NCI-H226 (cell line): Measurements from ENCODE around the gene RXRB.

Experiments used
- DNase-seq: peaks from one replicate; pipeline ENCODE4 v3.0.0-alpha.2; 2015

Gene RXRB

DNA sequence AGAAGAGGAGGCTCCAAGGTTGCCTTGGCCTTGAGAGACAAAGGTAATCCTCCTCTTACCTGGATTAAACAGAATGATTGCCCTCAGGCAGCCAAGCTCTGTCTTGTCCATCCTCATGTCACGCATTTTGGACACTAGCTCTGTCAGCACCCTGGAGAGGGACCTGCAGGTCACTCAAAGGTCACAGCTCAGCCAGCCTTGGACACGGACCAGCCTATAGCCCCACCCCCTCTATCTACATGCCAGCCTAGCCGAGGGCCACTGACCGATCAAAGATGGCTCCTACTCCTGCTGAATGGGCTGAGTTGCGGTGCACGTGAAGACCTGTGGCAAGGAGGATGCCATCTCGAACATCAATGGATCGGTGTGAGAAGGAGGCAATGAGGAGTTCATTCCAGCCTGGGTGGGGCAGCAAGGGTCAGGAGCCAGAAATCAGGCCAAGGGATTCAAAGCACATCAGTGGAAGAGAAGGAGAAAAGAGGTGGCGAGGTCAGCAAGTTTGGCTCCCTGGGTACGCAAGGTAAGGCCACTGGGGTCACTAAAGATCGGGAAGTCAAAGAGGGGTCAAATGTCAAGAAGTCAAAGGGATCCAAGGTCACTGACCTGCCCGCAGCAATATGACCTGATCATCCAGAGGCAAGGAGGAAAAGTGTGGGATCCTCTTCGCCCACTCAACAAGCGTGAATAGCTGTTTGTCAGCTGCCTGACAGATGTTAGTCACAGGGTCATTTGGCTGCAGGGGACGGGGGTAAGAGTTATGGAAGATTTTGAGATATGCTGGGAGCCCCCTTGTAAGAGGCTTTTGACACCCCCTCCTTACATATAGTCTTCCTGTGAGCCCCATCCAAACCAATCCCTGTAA lies 4.9 kb downstream of the RXRB start:
- DNase-seq: no peak

DNA sequence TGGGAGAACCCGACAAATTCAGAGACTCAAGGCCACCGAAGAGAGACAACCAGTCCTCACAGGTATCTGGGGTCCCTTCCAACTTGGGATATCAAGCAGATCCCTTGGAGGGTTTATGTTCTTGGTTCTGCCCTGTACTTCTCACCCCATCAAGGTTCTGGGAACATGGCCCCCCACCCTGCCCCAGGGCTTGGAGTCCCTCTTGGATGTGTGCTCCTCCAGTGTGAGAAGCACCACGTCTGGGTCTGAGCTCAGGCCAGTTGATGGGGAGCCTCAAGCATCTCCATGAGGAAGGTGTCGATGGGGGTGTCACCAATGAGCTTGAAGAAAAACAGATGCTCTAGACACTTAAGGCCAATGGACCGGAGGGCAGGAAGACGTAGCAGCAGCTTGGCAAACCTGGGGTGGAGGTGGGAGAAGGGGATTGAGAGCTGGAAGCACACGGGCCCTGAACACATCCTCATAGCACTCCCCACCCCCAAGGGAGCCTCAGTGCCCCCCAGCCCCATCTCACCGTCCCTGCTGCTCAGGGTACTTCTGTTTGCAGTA lies 6.0 kb downstream of the RXRB start:
- DNase-seq: no peak

DNA sequence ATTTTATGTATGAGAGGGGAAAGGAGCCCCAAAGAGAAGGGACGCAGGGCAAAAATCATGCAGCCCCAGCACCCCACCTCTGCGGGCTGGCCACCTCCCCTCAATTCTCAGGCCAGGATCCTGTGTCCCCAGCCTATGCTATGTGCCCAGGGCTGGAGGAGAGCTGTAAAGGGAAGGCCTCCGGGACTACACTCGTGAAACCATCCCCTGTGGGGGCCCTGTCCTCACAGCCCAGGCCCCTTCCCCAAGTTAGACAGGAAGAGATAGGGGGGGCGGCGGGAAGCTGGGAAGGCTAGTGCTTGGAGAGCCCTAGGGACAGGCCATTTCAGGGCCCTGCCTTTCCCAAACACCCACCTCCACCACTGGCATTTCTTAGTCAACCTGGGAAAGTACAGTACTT lies 6.8 kb downstream of the RXRB start:
- DNase-seq: no peak

DNA sequence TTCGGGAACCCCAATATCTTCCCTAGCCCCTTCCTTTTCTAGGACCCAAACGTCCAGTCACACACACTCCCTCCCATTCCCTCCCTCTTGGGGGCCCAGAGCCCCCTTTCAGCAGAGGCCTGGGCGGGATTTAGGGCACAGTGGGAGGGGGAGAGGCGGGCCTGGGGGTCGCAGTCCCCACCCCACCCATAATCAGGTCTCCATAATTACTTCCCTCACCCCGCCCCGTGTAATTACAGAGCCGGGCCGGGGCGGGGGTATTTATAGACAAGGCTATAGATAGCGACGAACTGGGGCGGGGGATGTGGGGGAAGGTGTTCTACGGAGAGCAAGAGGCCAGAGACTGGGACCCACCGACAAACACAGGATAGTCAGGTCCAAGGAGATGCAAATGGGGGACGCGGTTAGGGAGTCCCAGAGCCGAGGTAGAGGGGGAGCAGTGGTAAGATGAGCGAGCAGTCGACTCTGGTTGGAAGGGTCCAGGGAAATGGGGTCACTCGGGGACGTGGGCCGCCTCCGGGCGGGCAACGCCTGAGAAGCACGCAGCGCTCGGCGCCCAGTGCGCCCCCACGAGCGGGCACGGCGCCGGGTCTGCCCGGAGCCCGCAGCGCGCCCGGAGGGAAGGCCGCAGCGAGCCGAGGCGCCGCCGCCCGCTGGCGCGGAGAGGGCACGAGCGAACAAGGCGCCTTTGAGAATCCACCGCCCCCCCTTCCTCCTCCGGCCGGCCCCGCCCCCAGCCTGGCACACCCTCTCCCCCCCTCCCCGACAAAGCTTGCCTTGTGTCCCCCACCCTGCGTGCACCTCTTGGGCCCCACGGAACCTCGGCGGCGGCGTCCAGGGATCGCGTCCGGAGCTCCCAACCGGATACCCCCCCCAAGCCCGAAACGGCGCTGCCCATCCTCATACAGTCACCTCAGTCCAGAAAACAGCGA lies 7.5 kb downstream of the RXRB start:
- DNase-seq: no peak

DNA sequence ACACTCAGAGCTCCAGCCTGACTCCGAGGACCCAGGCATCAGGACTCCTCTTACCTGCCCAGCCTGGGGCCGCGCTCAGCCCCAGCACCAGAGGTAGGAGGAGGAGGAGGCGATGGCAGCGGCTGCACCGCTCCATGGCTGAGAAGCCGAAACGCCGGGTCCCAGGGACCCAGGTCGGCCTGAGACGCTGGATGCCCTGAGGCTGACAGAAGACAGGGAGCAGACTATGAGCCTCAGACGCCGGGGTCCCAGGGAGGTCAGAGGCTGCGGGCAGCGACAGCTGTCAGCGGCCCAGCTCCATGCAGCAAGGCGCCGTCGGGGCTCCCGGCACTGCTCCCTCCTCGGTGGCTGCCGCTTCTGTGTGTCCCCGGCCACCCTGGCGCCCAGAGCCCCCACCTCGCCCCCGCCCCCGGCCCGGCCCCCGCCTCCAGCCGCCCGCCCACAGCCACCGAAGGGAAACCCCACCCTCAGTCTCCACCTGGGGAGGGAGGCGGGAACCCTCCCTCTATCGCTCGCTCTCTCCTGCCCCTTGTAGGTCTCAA lies 8.3 kb downstream of the RXRB start, which contains the start of gene COL11A2:
TSS of gene COL11A2 (minus strand) at position 363 of the 542 bp plus-strand sequence. CDS start at position 136, 227 bp downstream.
- DNase-seq: no peak

DNA sequence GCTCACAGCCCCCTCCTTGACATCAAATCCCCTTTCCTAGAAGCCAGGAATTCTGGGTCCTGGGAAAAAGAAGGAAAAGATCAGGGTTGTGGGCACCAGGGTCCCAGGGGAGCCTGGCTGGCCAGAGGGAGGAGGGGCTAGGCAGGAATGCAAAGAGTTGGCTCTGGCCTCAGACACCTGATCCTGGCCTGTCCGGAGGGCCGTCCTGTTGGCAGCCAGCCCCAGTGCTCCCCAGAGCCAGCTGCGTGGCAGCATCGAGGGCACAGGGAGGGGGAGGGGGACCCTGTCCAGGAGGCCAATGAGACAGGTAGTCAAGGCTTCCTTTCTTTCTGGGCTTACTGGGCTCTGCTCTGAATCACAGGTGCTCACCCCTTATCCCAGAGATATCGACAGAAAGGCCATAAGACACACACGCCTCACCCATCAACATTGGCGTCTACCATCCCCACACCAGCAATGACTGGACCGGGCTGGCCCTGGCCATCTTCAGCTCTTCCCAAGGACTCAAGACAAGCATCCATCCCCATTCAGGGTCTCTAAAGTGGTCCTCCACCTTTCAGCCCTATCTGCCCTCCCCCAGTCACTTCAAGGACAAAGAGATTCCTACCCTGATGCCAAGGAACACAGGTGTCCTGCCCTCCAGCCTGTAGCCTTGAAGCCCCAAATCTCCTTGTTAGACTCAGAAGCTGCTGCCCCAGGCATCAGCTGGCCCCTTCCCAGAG lies 8.9 kb downstream of the RXRB start:
- no peak for DNase-seq

DNA sequence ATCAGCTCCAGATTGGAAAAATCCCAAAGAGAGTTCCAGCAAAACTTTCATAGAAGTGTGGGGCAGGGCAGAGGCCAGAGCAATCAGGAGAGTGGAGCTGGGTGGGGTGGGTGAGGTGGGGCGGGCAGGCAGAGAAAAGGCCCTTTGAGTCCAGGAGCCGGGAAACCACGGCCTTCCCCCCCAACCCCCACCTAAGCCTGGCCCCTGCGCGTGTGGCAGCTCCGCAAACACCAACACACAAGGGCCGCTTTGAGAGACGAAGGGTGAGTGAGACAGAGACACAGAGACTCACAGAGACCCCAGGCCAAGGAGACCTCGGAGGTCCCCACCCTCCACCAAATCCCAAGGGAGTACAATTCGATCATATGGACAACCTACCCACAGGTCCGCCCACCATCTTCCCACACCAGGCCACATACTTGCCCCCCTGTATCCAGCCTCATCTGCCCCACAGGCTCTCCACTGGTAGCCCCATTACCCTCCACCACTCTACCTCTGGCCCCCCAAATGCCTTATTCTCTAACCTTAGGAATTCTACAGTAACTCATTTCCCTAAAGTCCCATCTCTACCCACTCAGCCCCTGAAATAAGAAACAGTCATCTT lies 9.9 kb downstream of the RXRB start:
- DNase-seq: no peak

DNA sequence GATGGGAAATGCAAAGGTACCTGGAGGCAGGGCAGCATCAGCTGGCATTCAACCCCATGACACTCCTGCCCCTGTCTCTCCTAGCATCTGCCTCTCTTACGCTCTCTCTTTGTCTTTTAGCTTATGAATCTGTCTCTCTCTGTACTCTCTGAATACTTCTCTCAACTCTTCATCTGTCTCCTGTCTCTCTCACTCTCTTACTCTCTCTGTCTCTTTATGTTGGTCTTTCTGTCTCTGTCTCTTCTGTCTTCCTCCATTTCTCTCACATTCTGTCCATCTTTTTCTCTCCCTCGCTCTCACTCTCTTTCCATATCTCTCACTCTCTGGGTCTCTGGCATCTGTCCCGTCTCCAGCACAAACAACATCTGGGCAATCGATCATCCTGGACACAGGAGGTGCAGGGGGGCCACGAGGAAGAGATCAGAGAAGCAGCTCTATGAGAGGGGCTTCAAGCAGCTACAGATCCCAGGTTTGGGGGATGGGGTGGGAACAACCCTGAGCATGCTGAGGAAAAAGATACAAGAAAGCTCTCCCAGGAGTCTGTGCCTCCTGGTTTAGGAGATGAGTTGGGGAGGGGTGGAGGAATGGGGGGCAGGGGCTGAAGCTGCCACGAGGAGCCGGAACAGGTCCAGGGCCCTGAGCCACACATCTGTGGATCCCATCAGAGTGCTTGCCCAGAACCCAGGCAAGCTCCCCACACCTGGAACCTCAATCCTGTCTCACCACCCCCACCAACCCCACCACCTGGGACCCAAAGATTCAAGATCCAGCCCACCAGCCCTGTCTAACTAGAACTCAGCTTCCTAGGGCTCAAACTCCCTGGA lies 10.6 kb downstream of the RXRB start:
- DNase-seq: no peak

DNA sequence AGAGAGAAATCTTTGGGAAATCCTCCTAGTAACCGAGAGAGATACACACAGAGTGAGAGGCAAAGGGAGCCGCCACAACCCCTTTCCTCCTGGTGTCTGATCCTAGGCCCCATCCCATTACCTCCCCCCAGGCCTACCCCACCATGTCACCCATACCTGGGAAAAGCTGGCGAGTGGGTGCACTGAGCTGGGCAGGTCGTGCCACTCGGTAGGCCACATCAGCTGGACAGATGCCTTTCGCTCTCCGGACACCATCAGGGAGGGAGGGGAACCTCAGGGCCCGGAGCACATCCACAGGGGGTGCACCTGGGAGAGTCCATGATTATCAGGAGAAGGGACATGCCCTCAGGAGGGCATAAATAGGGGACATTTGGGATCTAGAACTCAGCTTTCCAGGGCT lies 11.3 kb downstream of the RXRB start:
- DNase-seq: no peak

DNA sequence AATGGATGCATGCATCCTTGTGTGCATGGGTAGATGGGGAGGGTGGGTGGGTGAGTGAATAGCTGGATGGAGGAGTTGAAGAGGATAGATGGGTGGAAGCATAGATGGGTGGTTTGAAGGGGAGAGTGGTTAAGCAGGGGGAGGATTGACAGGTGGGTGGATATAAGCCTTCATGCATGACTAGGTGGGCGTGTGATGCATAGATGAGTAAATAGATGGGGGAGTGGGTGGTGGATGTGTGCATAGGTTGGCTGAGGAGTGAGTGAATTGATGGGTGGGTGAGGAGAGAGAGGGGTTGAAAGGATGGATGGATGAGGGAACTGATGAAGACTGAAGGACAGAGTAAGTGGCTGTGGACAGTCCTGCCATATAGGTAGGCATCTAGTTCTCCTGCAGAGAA lies 12.7 kb downstream of the RXRB start:
- no peak for DNase-seq

DNA sequence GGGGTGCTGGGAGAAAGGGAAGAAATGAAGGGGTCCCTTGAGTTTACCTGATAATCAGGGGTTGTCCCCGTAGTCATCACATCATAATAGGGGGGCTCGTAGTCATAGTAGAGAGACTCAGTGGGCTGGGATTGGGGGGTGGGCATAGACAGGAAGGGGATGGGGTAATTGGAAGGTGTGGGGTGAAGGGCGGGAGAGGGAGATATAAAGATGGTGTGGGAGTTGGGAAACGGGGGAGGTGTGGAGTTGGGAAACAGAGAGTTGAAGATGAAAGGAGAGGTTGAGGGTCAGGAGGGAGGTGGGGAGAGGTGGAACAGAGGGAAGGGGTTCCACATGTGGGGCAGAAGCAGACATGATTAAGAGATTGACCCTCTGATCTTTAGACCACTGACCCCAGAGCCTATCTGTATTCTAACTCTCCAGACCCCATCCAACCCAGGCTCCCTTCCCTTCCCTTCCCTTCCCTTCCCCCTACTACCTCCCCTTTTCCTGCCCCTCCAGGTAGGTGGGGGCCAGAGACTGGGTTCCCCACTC lies 14.7 kb downstream of the RXRB start:
- DNase-seq: no peak

DNA sequence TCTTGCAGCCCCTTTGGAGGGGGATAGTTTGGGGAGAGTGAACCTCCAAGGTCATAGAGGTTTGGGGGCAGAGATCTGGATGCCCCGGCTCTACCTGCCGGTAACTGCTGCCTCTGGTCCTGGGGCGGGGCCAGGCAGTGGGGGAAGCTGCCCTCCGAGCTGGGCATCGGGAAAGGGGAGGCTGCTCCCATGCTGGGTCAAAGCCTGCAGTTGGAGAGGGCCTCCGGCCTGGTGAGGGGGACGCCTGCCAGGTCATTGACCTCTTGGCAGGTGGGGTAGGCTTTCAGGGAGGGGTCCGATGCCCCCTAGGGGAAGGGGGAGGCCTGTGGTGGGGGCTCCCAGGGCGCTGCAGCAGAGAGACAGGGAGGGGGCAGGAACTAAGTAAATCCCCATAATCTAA lies 15.3 kb downstream of the RXRB start:
- DNase-seq: no peak

DNA sequence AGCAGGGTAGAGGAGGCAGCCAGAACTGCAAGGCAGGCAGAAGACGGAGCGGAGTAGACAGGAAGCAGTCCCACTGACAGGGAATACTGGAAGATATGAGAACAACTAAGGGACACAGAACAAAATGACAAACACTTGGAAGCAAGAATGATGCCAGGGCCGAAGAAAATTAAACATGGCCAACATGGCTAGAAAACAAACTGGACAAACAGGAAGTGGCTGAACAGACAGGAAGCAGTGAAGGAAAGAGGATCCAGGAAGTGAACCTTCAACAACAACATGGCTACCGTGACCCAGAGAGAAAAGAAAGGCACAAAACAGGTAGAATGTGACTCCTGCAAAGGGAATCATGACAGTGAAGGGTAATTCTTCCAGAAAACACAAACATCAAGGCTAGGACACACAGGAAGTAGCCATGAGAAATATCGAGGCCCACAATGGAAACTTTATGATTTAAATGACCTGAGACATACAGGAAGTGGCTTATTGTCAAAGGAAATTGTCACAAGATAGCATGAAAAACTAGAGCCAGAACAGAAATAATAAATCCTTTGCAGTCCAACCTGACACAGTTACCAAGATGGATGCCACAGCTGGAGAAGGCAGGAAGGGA lies 17.3 kb downstream of the RXRB start:
- DNase-seq: no peak

DNA sequence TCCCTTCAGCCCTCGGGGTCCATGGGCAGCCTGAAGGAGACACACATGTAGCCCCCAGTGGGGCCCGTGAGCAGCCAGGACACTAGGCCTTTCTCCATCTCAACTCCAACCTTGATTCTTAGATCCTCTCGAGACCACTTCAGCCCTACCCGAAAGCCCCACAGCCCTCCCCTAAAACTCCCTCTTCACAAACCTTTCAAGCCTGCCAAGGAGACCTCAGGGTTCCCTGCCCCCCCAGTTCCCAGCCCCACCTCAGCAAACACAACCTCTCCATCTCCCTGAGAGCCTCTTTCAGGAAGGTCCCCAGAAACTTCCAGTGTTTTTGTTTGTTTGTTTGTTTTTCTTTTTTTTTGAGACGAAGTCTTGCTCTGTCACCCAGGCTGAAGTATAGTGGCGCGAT lies 19.3 kb downstream of the RXRB start:
- DNase-seq: no peak

DNA sequence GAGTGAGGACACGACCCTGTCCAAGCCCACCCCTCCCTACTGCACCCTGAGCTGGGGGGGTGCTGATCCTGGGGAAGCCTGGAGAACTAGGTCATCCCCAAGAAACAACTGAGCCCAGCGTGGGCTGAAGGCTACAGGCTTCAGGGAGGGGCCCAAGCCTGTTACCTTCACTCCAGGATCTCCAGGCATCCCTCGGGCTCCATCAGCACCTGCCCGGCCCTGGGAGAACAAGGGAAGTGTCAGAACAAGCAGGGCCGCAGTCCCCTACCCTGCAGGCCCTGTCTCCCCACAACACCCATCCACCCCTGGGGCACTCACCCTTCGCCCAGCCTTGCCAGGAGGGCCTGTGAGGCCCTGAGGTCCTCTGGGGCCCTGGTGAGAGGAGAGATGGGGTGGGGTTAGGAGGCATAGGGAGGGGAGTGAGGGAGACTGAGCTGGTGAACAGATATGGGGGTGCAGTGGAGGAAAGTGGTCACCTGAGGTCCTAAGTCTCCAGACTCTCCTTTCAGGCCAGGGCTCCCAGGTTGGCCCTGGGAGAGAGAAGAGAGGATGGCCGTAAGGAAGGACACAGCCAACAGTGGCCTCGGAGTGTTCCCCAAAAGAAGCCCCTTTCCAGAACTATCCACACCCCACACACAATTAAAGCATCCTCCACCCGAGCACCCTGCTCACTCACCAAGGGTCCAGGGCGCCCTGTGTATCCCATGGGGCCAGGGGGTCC lies 21.6 kb downstream of the RXRB start:
- no peak for DNase-seq

DNA sequence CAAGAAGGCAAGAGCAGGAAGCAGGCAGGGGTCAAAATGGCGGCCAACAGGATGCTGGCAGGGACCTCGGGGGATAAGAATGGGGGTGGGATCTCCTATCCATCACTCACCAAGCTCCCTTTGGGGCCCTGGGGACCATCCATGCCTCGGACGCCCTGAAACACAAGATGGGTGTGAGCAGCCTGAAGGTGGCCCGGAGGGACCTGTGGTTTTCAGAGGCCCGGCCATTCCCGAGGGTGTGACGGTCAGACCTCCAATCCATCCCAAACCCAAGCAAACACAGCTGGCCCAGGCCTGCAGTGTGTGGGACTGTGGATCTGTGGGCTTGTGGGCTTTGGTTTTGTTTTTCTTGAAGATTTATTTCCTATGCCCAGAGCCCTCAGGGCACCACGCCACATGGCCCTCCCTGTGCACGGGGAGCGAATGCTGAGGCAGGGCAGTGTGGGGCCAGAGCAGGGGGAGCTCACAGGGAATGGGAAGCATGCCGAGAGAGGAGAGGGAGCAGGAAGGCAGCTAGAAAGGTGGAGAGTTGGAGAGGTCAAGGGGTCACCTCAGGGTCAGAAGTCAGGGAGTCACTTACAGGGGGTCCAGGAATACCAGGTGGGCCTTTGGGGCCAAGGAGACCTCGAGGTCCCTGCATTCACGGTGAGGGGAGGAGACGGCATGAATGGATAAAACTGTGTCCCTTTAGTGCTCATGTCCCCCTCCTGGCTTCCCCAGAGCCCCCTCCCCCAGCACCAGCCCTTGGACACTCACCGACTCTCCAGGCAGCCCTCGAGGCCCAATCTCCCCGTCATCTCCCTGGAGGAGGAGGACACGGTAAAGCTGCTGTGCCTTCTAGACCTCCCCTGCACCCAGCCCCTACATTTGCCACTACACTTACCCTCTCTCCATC lies 22.7 kb downstream of the RXRB start:
- DNase-seq: no peak

DNA sequence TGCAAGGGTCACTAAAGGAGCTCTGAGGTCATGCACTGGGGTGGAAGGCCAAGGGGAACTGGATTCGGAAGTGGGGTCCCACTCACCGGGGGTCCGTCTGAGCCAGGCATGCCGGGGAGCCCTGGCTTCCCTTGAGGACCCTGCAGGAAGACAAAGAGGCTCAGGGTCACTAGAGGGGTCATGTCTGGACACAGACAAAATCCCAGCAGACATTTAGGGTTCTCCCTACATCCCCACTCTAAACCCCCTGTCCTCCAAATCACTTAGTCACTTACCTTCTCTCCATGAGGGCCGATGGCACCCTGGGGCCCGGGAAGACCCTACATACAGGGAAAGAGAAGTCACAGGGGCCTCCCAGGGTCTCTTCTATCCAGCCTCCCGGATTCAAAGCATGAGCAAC lies 23.6 kb downstream of the RXRB start:
- no peak for DNase-seq

DNA sequence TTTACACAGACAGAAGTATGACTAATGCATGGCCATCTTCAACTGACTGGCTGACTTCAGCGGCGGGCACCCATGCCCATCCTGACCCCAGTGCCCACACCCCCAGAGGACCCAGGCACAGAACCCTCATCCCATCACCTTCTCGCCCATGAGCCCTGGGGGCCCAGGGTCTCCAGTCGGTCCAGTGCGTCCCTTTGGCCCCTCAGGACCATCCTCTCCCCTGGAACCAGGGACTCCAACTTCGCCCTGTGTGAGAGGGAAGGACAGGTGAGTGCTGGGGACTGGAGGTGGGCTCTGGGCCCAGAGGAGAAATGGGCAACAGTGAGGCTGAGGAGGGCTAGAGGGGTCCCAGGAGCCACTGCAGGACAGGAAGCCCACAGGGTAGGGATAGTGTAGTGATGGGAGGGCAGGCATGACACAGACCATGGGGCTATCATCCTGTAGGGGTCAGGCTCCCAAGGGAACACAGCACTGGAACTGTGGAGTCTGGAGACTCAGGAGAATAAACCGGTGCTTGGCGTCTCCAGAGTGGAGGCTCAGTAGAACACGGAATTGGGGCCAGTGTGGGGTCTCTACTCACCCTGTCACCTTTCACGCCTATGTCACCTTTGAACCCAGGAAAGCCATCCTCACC lies 24.9 kb downstream of the RXRB start:
- no peak for DNase-seq
